Calu3 (cell line): ENCODE measurements around the gene SBF2. TPM values are rescaled to one million over a fixed set of nuclear protein-coding genes. Genes with fewer than 3 reads are reported as not detected.

Experiments used
- BruUV-seq: library from RNA; stranded (reverse); fragments of 400-500 nt; replicated peaks from 2 replicates; lab custom pipeline; 2021; lab: Mats Ljungman, UMichigan
- CTCF ChIA-PET: fragments of 300-600 bp; sonication (Branson Sonifier 250); formaldehyde crosslinking; loops from one replicate; lab custom pipeline; 2022; ENCODE audit warnings: antibody characterized with exemption; lab: Charles Lee
- DNase-seq: peaks from one replicate; pipeline ENCODE4 v3.0.0; 2022
- H3K27ac Mint-ChIP-seq: one replicate; pipeline ENCODE4 v1.8.0; 2022; ENCODE audit warnings: mixed read lengths; ENCODE audit not compliant: unreplicated experiment
- H3K27me3 Mint-ChIP-seq: one replicate; pipeline ENCODE4 v1.8.0; 2022; ENCODE audit warnings: mixed read lengths; ENCODE audit not compliant: unreplicated experiment
- H3K36me3 Mint-ChIP-seq: one replicate; pipeline ENCODE4 v1.8.0; 2022; ENCODE audit warnings: mild to moderate bottlenecking, moderate library complexity, mixed read lengths; ENCODE audit not compliant: insufficient read depth, unreplicated experiment
- H3K4me1 Mint-ChIP-seq: one replicate; pipeline ENCODE4 v1.8.0; 2022; ENCODE audit warnings: mild to moderate bottlenecking, low read depth, mixed read lengths; ENCODE audit not compliant: unreplicated experiment
- H3K4me3 Mint-ChIP-seq: one replicate; pipeline ENCODE4 v1.8.0; 2022; ENCODE audit warnings: mild to moderate bottlenecking, low read depth, moderate library complexity, mixed read lengths; ENCODE audit not compliant: unreplicated experiment
- H3K9me3 Mint-ChIP-seq: one replicate; pipeline ENCODE4 v1.8.0; 2022; ENCODE audit warnings: low read depth, mixed read lengths; ENCODE audit not compliant: unreplicated experiment
- intact Hi-C: fragments of 100-400 bp; cut with micrococcal nuclease; formaldehyde crosslinking; loops from one replicate; pipeline ENCODE4 v1.10.0; 2022; ENCODE audit not compliant: unreplicated experiment
- total RNA-seq: library from RNA; stranded (reverse); gene quantifications from 2 replicates; pipeline ENCODE4 v1.2.3, GENCODE V29; 2022
- TF ChIP-seq, protein P1 (sequence below): fragments of 200-600 bp; IDR thresholded peaks from one replicate; pipeline ENCODE4 v1.8.0; 2022; ENCODE audit warnings: antibody characterized with exemption; ENCODE audit not compliant: unreplicated experiment

The SBF2 gene
- total RNA-seq, 1 experiment from 2014 or later: 39.0 TPM

DNA sequence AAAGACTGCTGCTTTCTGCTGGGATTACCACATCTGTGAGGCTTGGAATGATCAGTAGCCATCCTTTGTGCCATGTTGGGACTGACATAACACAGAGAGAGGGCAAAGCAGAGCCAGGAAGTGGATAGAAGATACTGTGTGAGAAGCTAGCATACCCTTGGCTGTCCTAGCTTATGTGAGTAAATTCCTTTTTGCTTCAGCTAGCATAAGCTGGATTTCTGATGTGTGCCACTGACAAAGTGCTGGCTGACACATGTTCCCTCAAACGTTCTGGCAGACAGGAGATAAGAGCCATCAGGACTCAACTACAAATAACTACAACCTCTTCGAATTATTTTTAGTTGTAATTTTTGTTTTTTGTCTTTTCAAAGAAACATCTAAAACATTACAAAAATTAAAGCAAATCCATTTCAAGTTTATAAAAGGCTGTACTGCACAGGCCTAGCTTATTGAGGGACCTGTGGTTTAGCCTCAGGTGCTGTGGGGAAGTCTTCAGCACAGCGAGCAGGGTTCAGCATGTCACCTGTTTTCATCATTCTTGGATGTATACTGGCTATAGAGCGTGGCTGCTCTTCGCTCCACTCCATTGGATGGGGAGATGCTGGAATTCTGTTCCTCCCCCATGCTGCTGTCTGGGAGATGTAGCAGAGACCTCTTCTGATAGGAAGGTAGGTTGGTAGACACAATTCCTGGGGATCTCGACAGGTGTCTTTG lies 509.3 kb downstream of the SBF2 start:
- H3K4me1 Mint-ChIP-seq: no peaks in the 10 kb centered on the region
- H3K4me3 Mint-ChIP-seq: no peak overlapping the region
- no TSS peak for BruUV-seq
- TF ChIP-seq, protein P1, sequence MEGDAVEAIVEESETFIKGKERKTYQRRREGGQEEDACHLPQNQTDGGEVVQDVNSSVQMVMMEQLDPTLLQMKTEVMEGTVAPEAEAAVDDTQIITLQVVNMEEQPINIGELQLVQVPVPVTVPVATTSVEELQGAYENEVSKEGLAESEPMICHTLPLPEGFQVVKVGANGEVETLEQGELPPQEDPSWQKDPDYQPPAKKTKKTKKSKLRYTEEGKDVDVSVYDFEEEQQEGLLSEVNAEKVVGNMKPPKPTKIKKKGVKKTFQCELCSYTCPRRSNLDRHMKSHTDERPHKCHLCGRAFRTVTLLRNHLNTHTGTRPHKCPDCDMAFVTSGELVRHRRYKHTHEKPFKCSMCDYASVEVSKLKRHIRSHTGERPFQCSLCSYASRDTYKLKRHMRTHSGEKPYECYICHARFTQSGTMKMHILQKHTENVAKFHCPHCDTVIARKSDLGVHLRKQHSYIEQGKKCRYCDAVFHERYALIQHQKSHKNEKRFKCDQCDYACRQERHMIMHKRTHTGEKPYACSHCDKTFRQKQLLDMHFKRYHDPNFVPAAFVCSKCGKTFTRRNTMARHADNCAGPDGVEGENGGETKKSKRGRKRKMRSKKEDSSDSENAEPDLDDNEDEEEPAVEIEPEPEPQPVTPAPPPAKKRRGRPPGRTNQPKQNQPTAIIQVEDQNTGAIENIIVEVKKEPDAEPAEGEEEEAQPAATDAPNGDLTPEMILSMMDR: no peak
- DNase-seq: no peak
- H3K36me3 Mint-ChIP-seq: peaks cover 18% of the 10 kb centered on the region
- CTCF ChIA-PET: no interaction called here
- H3K27ac Mint-ChIP-seq: no peak overlapping the region
- intact Hi-C loops: no loop called here
- H3K9me3 Mint-ChIP-seq: no peaks in the 10 kb centered on the region
- no peaks in the 10 kb centered on the region for H3K27me3 Mint-ChIP-seq

DNA sequence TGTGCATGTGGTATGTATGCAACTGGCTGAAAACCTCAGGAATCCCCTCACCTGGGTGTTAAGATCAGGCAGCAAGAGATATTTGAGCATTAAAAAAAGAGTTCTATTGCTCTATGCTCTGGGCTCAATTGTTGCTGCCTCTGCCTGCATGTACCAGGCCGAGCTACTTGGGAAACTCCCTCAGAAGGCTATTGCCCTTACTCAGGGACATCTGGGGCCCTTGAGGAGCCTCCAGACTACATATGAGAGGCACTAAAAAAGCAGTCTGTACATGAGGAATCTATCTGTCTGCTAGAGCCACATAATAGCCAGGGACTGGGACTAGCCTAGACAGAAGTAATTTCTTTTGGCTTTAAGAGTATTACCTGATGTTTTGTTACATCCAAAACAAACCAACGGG lies 510.0 kb downstream of the SBF2 start:
- intact Hi-C loops: no loop called here
- Mint-ChIP-seq H3K36me3 (peaks cover 18% of the 10 kb centered on the region), H3K4me3 (no peak overlapping the region), H3K27me3 (no peaks in the 10 kb centered on the region), H3K9me3 (no peaks in the 10 kb centered on the region), H3K4me1 (no peaks in the 10 kb centered on the region), H3K27ac (no peak overlapping the region)
- no TSS peak for BruUV-seq
- CTCF ChIA-PET: no interaction called here
- no peak for DNase-seq
- TF ChIP-seq, protein P1: no peak

DNA sequence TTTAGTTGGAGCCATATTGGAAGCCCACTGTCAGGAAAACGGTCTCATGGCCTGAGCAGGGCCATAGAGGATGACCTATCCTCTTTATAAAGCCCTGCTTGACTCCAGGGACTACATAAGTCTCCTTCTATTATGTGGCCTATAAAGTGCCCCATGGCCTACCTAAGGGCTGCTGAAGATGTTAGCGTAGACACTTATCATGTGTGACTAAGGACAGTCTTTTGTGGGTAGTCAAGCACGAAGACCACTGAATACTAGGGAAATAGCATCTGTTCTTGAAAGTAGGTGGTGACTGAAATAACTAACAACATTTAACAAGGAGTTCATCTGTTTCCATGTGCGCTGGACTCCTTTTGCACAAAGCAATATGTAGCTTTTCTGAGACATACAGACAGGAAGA lies 513.1 kb downstream of the SBF2 start:
- intact Hi-C loops: no loop called here
- DNase-seq: no peak
- H3K27me3 Mint-ChIP-seq: no peaks in the 10 kb centered on the region
- peaks cover 18% of the 10 kb centered on the region for H3K36me3 Mint-ChIP-seq
- CTCF ChIA-PET: no interaction called here
- no peak overlapping the region for H3K27ac Mint-ChIP-seq
- H3K4me1 Mint-ChIP-seq: no peaks in the 10 kb centered on the region
- TF ChIP-seq, protein P1: no peak
- no peaks in the 10 kb centered on the region for H3K9me3 Mint-ChIP-seq
- no TSS peak for BruUV-seq
- H3K4me3 Mint-ChIP-seq: no peak overlapping the region

DNA sequence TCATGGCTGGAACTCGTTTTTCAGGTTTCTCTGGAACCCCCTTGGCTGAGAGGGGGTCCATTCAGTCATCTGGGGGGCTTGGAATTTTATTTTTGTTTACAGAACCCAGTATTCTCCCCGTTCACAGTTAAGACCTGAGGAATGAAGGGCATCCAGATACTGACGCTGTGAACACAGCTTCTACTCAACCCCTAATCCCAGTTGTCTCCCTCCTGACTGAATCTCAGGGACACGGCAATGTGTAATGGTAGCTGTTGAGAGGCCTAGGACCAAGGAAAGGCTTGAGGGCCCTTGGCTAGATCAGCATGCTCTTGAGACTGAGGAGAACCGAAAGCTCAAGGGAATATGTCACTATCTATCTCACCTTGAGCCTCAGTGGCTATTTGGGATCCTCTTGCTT lies 516.5 kb downstream of the SBF2 start:
- H3K4me3 Mint-ChIP-seq: no peak overlapping the region
- no peaks in the 10 kb centered on the region for H3K9me3 Mint-ChIP-seq
- no peaks in the 10 kb centered on the region for H3K27me3 Mint-ChIP-seq
- H3K4me1 Mint-ChIP-seq: peaks cover 11% of the 10 kb centered on the region
- intact Hi-C loops: no loop called here
- DNase-seq: no peak
- no TSS peak for BruUV-seq
- TF ChIP-seq, protein P1: no peak
- H3K36me3 Mint-ChIP-seq: peaks cover 9% of the 10 kb centered on the region
- H3K27ac Mint-ChIP-seq: no peak overlapping the region
- CTCF ChIA-PET: no interaction called here
